ENCODE data around the gene TMEM232. TPM values are rescaled to one million over a fixed set of nuclear protein-coding genes. Genes with fewer than 3 reads are reported as not detected.

TMEM232 gene
- total RNA-seq, 1 experiment from 2014 or later: 1.6 TPM

GRCh38 chr5:110440058-110440457 is 286.4 kb downstream of the TMEM232 start:
- Mint-ChIP-seq H3K4me1 (no peaks in the 10 kb centered on the region), H3K27me3 (ENCODE audit: low read depth) (no peaks in the 10 kb centered on the region; the same call in 1 of the 2 replicates), H3K4me3 (no peak overlapping the region), H3K36me3 (ENCODE audit: insufficient read depth in 1 of 3, low read depth in 3 of 3) (no peaks in the 10 kb centered on the region), H3K9me3 (no peaks in the 10 kb centered on the region; a peak in 1 of 5 replicates), H3K27ac (no peak overlapping the region)
- no peak overlapping the region for H3K4ac ChIP-seq (ENCODE audit: low read depth, low read length)
- no peaks in the 10 kb centered on the region for H3K9me3 ChIP-seq (ENCODE audit: control insufficient read depth, low read depth, low read length)
- no peak overlapping the region for H4K8ac ChIP-seq (replicated peaks; ENCODE audit: insufficient read length, low read depth, low read length)
- H3T11ph ChIP-seq (ENCODE audit: low read length): no peak overlapping the region
- H4K91ac ChIP-seq (ENCODE audit: insufficient read length, low read depth, low read length): no peak overlapping the region
- no peaks in the 10 kb centered on the region; the same call in 1 of the 2 replicates for H3K4me1 ChIP-seq (ENCODE audit: insufficient read depth, low read length)
- no peak overlapping the region for H3K56ac ChIP-seq (ENCODE audit: insufficient read length, low read depth, low read length)
- no peak overlapping the region for H3K9ac ChIP-seq (ENCODE audit: extremely low read depth, insufficient read length, low read length)
- H2BK15ac ChIP-seq (ENCODE audit: low read depth, low read length): no peak overlapping the region
- no peaks in the 10 kb centered on the region for H3K79me1 ChIP-seq (ENCODE audit: insufficient read depth, low read depth, low read length, poor library complexity, severe bottlenecking)
- no peak overlapping the region for H3K4me2 ChIP-seq (ENCODE audit: insufficient read depth, insufficient read length, low read length)
- no peak overlapping the region for H2BK5ac ChIP-seq (ENCODE audit: insufficient read length, low read length)
- H4K20me1 ChIP-seq (ENCODE audit: control insufficient read depth, insufficient read depth, insufficient read length): no peaks in the 10 kb centered on the region
- no peak overlapping the region for H3K18ac ChIP-seq (ENCODE audit: insufficient read length, low read depth, low read length)
- no peak overlapping the region for H2BK120ac ChIP-seq (ENCODE audit: low read depth, low read length, poor library complexity, severe bottlenecking)
- H3K14ac ChIP-seq (ENCODE audit: insufficient read depth, low read length): no peak overlapping the region
- H3K27me3 ChIP-seq (ENCODE audit: insufficient read depth, low read length): no peaks in the 10 kb centered on the region
- H2BK20ac ChIP-seq (ENCODE audit: low read depth, low read length, poor library complexity, severe bottlenecking): no peak overlapping the region
- H2AFZ ChIP-seq (ENCODE audit: low read length): no peak overlapping the region
- H3K23ac ChIP-seq (ENCODE audit: insufficient read length, low read depth, low read length): no peak overlapping the region
- H4K5ac ChIP-seq (ENCODE audit: insufficient read length, low read depth, low read length): no peak overlapping the region
- H3K79me2 ChIP-seq (ENCODE audit: insufficient read depth, low read length): no peaks in the 10 kb centered on the region
- no peak for TF ChIP-seq CTCF (conservative IDR thresholded peaks at IDR 0.05)
- no peak overlapping the region for H2AK5ac ChIP-seq (ENCODE audit: insufficient read length, low read length)
- no peak for DNase-seq
- no peak overlapping the region for H2BK12ac ChIP-seq (ENCODE audit: insufficient read length, low read depth, low read length)
- H3K27ac ChIP-seq (ENCODE audit: insufficient read length, low read depth, low read length): no peak overlapping the region
- no CpG with 5 or more reads among the region's 2 CpGs for WGBS (ENCODE audit: extremely low coverage, insufficient read length, low lambda C conversion rate)
- H3K23me2 ChIP-seq (ENCODE audit: insufficient read length, low read depth, low read length, poor library complexity, severe bottlenecking): no peaks in the 10 kb centered on the region

Data from H9 (cell line).